Esophagus muscularis mucosa (tissue), 3 donors: ENCODE results near the gene CLDN10.

Experiments used
- POLR2A ChIP-seq: fragments of 450-650 bp; IDR thresholded peaks from one replicate; pipeline ENCODE4 v1.6.1; 2017; ENCODE audit warnings: antibody characterized with exemption, moderate library complexity, mild to moderate bottlenecking, low read depth
- POLR2AphosphoS5 ChIP-seq, 2 donors: sonication (generic); formaldehyde crosslinking; IDR thresholded peaks; one replicate each; pipeline ENCODE4 v1.6.1; 2017; ENCODE audit warnings: antibody characterized with exemption in 2 of 2
- TF ChIP-seq, protein P1 (sequence below), 3 experiments: fragments of 200-600 bp in 2 of 3; fragments of 450-650 bp in 1 of 3; sonication (generic) in 2 of 3; IDR thresholded peaks; one replicate each; pipeline ENCODE4 v1.5.1; 2017 to 2019; ENCODE audit warnings: antibody characterized with exemption in 3 of 3, mild to moderate bottlenecking in 2 of 3, moderate library complexity in 1 of 3

DNA sequence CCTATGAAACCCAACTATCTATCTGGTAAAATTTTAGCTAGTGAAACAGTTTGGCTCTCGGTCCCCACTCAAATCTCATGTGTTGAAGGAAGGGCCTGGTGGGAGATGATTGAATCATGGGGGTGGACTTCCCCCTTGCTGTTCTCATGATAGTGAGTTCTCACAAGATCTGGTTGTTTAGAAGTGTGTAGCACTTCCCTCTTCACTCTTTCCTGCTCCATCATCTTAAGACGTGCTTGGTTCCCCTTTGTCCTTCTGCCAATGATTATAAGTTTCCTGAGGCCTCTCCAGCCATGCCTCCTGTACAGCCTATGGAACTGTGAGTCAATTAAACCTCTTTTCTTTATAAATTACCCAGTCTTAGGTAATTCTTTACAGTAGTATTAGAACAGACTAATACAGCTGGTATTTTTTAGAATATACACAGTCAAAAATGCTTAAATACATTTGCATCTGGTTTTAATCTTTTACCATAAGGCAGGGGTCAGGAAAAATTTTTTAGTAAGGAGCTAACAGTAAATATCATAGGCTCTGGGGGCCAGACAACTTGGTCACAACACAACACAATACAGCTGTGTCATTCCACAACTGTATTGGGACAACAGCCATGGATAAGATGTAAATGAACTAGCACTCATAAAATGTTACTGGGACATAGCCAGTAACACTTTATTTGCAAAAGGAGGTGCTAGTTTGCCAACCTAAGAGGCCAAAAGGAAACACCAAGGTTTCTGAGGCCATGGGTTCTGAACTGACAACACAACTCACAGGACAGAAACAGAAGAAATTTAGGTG lies 67.7 kb downstream of the CLDN10 start:
- TF ChIP-seq POLR2AphosphoS5 (IDR thresholded peaks at IDR 0.05) (no peak), POLR2A (no peak)
- TF ChIP-seq, protein P1, sequence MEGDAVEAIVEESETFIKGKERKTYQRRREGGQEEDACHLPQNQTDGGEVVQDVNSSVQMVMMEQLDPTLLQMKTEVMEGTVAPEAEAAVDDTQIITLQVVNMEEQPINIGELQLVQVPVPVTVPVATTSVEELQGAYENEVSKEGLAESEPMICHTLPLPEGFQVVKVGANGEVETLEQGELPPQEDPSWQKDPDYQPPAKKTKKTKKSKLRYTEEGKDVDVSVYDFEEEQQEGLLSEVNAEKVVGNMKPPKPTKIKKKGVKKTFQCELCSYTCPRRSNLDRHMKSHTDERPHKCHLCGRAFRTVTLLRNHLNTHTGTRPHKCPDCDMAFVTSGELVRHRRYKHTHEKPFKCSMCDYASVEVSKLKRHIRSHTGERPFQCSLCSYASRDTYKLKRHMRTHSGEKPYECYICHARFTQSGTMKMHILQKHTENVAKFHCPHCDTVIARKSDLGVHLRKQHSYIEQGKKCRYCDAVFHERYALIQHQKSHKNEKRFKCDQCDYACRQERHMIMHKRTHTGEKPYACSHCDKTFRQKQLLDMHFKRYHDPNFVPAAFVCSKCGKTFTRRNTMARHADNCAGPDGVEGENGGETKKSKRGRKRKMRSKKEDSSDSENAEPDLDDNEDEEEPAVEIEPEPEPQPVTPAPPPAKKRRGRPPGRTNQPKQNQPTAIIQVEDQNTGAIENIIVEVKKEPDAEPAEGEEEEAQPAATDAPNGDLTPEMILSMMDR (IDR thresholded peaks at IDR 0.05) = no peak
